Testis (tissue), 3 donors: ENCODE data around the gene ATP1B3. TPM values are rescaled to one million over a fixed set of nuclear protein-coding genes. Genes with fewer than 3 reads are reported as not detected.

Source experiments
- DNase-seq: peaks from one replicate; pipeline ENCODE4 v3.0.0-alpha.2; 2019
- H3K27ac ChIP-seq, 2 donors: fragments of 200-600 bp; sonication (generic); one replicate each; pipeline ENCODE4 v1.5.1; 2019
- H3K27me3 ChIP-seq: fragments of 200-600 bp; sonication (generic); one replicate; pipeline ENCODE4 v1.5.1; 2019
- H3K36me3 ChIP-seq: fragments of 200-600 bp; sonication (generic); one replicate; pipeline ENCODE4 v1.5.1; 2017; ENCODE audit warnings: low read depth; ENCODE audit errors: missing control alignments
- H3K4me1 ChIP-seq: fragments of 200-600 bp; sonication (generic); one replicate; pipeline ENCODE4 v1.5.1; 2019
- H3K4me3 ChIP-seq, 2 donors: fragments of 200-600 bp; sonication (generic); one replicate each; pipeline ENCODE4 v1.5.1; 2017 to 2019
- H3K9me3 ChIP-seq: fragments of 200-600 bp; sonication (generic); one replicate; pipeline ENCODE4 v1.5.1; 2017
- CTCF ChIP-seq, 3 experiments: fragments of 450-650 bp in 2 of 3; fragments of 200-600 bp in 1 of 3; sonication (generic) in 1 of 3; IDR thresholded peaks; one replicate each; pipeline ENCODE4 v1.5.1; 2016 to 2019; ENCODE audit warnings: antibody characterized with exemption in 3 of 3, mild to moderate bottlenecking in 2 of 3, moderate library complexity in 1 of 3
- POLR2A ChIP-seq: fragments of 450-650 bp; IDR thresholded peaks from one replicate; pipeline ENCODE4 v1.6.1; 2017; ENCODE audit warnings: antibody characterized with exemption, mild to moderate bottlenecking, moderate library complexity
- WGBS, 2 donors: methylation state at CpG; one replicate each; pipeline ENCODE4 v1.1.5; 2018; 5-methylcytosine and 5-hydroxymethylcytosine counted together
- intact Hi-C: fragments of 100-400 bp; cut with DNase I; formaldehyde crosslinking; loops from one replicate; pipeline ENCODE4 v1.15.1; 2023; ENCODE audit warnings: low total_unique reads
- polyA plus RNA-seq: library from polyadenylated mRNA; stranded (reverse); fragments of 350-450 nt; fragmentation: Illumina TruSeq; extraction: RNeasy Lipid Tissue Mini Kit (QIAGEN cat#74804); gene quantifications from one replicate; pipeline ENCODE4 v1.2.3, GENCODE V29; 2014; ENCODE audit warnings: low read depth, low replicate concordance; ENCODE audit not compliant: insufficient read depth
- total RNA-seq, 2 donors: library from RNA; depleted of rRNA; stranded (reverse); fragments of >200 nt; gene quantifications; one replicate each; pipeline ENCODE4 v1.2.3, GENCODE V29; 2016

ATP1B3 gene
- total and polyA plus RNA-seq, 3 donors from 2014 or later: 47.1 to 147 (median 79.5) TPM

DNA sequence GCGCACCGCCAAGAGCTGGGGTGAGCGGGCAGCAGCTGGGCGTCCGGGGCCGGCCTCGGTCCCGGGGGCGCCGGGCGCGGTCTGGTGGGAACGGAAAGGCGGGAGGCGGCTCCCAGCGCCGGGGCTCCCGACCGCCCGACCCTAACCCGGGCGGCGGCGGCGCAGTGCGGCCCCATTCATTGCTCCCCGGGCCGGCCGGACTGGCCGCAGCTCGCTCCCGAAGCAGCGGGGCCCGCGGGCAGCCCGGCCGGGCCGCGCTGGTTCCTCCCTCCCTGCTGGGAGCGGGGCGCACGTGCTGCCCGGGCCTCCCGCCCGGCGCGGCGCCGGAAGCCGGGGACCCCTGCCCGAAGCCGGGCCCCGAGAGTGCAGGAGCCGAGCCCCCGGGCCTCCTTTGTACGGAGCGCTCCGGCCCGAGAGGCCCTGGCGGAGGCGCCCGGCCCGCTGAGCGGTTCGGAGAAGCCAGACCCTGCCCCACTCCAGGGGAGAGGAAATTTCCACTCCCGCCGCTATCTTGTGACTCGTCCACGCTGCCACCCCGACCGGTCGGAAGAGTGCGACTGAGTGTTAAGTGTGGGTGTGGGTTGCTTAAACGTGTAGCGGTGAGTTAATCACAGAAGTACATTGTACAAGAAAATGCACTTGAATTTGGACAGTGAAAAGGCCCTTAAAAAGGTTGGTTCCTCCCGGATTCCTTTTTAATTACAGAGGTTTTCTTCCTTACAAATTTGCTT lies 613 bp downstream of the ATP1B3 start:
- Histone ChIP-seq H3K27me3 (no peaks in the 10 kb centered on the region), H3K4me3 (peak overlapping the region; percentile 84 to 90), H3K9me3 (no peaks in the 10 kb centered on the region), H3K27ac (peak overlapping the region; percentile 78 to 100), H3K4me1 (peaks cover 10% of the 10 kb centered on the region), H3K36me3 (no peaks in the 10 kb centered on the region)
- 0 to 2% methylated on average over 11 to 50 of the region's 76 CpGs for whole genome bisulfite sequencing, 2 donors
- peak; percentile 64 for DNase-seq
- intact Hi-C loops: loop anchor here (10.0 kb wide), 1 partner anchor 142 kb away; the partner anchor contains the start of gene RNF7
- TF ChIP-seq CTCF (IDR thresholded peaks at IDR 0.05): peak in 1 of 3 experiments; percentile 8
- no peak for TF ChIP-seq POLR2A

- no peaks in the 10 kb centered on the region for H3K9me3 ChIP-seq
- peaks cover 10% of the 10 kb centered on the region for H3K4me1 ChIP-seq
- H3K27me3 ChIP-seq: no peaks in the 10 kb centered on the region
- H3K4me3 ChIP-seq: peak overlapping the region; percentile 84 to 90
- WGBS, 2 donors: 21 to 37% methylated on average over 3 of the region's 3 CpGs
- no peak for DNase-seq
- no peaks in the 10 kb centered on the region for H3K36me3 ChIP-seq
- intact Hi-C loops: loop anchor here (10.0 kb wide), 1 partner anchor 143 kb away; the partner anchor contains the start of gene RNF7
- TF ChIP-seq CTCF (IDR thresholded peaks at IDR 0.05): no peak
- no peak for TF ChIP-seq POLR2A
- H3K27ac ChIP-seq: peak overlapping the region; percentile 78 to 100
Observed at GRCh38 chr3:141877911-141878310, 1.5 kb downstream of the ATP1B3 start.

GRCh38 chr3:141878326-141878725 lies 1.9 kb downstream of the ATP1B3 start:
- TF ChIP-seq CTCF (IDR thresholded peaks at IDR 0.05) (no peak), POLR2A (no peak)
- DNase-seq: no peak
- Histone ChIP-seq H3K9me3 (no peaks in the 10 kb centered on the region), H3K27ac (peak overlapping the region in 1 of 2 donors; percentile 100), H3K36me3 (no peaks in the 10 kb centered on the region), H3K4me1 (peaks cover 10% of the 10 kb centered on the region), H3K27me3 (no peaks in the 10 kb centered on the region), H3K4me3 (peak overlapping the region in 1 of 2 donors; percentile 84)
- 26 to 48% methylated on average over 1 of the region's 1 CpG for WGBS, 2 donors
- intact Hi-C loops: loop anchor here (10.0 kb wide), 1 partner anchor 144 kb away; the partner anchor contains the start of gene RNF7

DNA sequence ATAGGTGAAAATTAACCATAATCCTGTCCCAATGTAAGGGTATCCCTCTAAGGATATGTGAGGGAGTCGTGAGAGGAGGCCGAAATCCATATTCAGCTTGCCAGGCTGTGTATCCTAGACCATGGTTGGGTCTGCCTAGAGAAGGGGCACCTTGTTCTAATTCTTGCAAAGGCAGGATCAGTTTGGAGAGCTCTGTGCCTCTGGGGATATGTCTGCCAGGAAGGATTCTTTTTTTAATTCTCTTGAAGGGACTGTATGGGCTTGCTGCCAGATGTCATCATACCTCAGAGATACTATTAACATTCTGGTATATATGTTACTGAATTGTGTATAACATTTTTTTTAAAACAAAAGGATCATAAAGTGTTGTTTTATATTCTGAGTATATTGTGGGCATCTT lies 2.4 kb downstream of the ATP1B3 start:
- no peaks in the 10 kb centered on the region for H3K36me3 ChIP-seq
- no peak overlapping the region for H3K4me3 ChIP-seq
- peaks cover 10% of the 10 kb centered on the region for H3K4me1 ChIP-seq
- no peaks in the 10 kb centered on the region for H3K27me3 ChIP-seq
- no peak for DNase-seq
- TF ChIP-seq CTCF (IDR thresholded peaks at IDR 0.05): no peak
- TF ChIP-seq POLR2A: no peak
- WGBS, 2 donors: 63 to 82% methylated on average over 2 of the region's 2 CpGs
- intact Hi-C loops: loop anchor here (10.0 kb wide), 1 partner anchor 144 kb away; the partner anchor contains the start of gene RNF7
- H3K27ac ChIP-seq: no peak overlapping the region
- no peaks in the 10 kb centered on the region for H3K9me3 ChIP-seq
